Epithelial cell of esophagus (primary cell): ENCODE results near the gene MBTD1.
"Not testable (repeated sequence)": the region's sequence is repeated elsewhere in the genome, so short reads cannot be mapped to it uniquely, and the experiment has no call there.

Source experiments
- DNase-seq: peaks from one replicate; pipeline ENCODE4 v3.0.0; 2010; ENCODE audit warnings: low read depth
- H3K4me3 ChIP-seq: 2 replicates; pipeline ENCODE4 v1.5.1; 2011; ENCODE audit warnings: mild to moderate bottlenecking, low read length, control low read depth
- CTCF ChIP-seq: IDR thresholded peaks from 2 replicates; pipeline ENCODE4 v1.5.1; 2011; ENCODE audit warnings: low read depth, mild to moderate bottlenecking, low read length, control low read depth, inconsistent platforms; ENCODE audit not compliant: insufficient read depth; ENCODE audit errors: missing control alignments

Gene MBTD1

GRCh38 chr17:51259564-51260236, at the start of gene MBTD1:
Gene MBTD1 (minus strand): TSS chr17:51260049. CDS start chr17:51225161, 34,888 bp downstream.
- peak; percentile 96 for DNase-seq
- TF ChIP-seq CTCF, result no peak
- peak within 1 kb of the TSS; percentile 78 for H3K4me3 ChIP-seq

GRCh38 chr17:51305182-51305581, 45.3 kb upstream of the MBTD1 start:
- no peak for DNase-seq
- no peak for TF ChIP-seq CTCF

DNA sequence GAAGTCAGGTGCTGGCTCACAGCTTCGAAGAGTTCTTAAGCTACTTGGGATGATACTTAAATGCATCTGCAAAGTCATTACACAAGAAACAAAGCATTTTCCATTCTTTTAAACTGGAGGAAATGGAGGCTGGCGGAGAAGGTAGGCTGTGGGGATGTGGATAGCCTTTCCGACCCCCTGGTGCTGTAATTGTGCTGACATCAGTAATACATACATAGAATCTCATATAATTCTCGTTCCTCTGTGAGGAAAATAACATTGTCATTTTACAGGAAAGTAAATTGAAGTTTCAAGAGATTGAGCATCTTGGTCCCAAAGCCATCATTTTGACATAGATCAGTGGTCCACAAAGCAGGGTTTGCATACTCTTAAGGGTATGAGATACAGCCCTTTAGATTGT, 40.0 kb upstream of the MBTD1 start:
- TF ChIP-seq CTCF, result no peak
- no peak overlapping the region for H3K4me3 ChIP-seq
- DNase-seq, result no peak

More at GRCh38 chr17:51305182-51305581, 45.3 kb upstream of the MBTD1 start:
- H3K4me3 ChIP-seq, result no peak overlapping the region

GRCh38 chr17:51298508-51299371, 38.9 kb upstream of the MBTD1 start:
- peak; percentile 39 for DNase-seq
- peak; percentile 79 for TF ChIP-seq CTCF

GRCh38 chr17:51294338-51294737, 34.5 kb upstream of the MBTD1 start:
- H3K4me3 ChIP-seq, DNase-seq: not testable (repeated sequence)

More at GRCh38 chr17:51298508-51299371, 38.9 kb upstream of the MBTD1 start:
- H3K4me3 ChIP-seq, result no peak overlapping the region

- no peak for DNase-seq
- H3K4me3 ChIP-seq, result no peak overlapping the region
- TF ChIP-seq CTCF, result no peak
Observed at GRCh38 chr17:51289696-51290111, 29.9 kb upstream of the MBTD1 start.

- H3K4me3 ChIP-seq, result no peak overlapping the region
- no peak for DNase-seq
- TF ChIP-seq CTCF, result no peak
Observed at GRCh38 chr17:51287412-51287811, 27.6 kb upstream of the MBTD1 start.
